ENCODE results near the gene TRIM56. TPM values are rescaled to one million over a fixed set of nuclear protein-coding genes. Genes with fewer than 3 reads are reported as not detected.

TRIM56 gene
- total and polyA plus RNA-seq, 9 of the 15 experiments (the other 6 are each of a cell fraction or from before 2014, with no cell fraction given): 2.0 to 29.7 (median 11.6) TPM

DNA sequence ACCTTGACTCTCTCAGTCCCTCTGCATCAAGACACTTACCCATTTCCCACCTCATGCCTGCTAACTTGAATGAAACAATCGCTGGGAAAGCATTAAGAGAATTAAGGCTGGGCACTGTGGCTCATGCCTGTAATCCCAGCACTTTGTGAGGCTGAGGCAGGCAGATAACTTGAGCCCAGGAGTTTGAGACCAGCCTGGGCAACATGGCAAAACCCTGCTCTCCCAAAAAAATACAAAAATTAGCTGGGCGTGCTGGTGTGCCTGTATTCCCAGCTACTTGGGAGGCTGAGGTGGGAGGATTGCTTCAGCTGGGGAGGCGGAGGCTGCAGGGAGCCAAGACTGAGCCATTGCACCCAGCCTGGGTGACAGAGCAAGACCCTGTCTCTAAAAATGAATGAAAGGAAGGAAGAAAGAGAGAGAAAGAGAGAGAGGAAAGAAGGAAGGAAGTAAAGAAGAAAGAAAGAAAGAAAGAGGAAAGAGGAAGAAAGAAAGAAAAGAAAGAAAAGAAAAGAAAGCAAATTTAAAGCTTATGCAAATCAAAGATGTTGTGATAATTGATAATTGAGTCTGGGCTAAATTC is 42.3 kb downstream of the TRIM56 start:
- DNase-seq (ENCODE audit: extremely low read depth in 1 of 4, low spot score in 3 of 4) (no peak), FAIRE-seq (no peak), ATAC-seq (no peak)
- Histone ChIP-seq H3K4me1 (replicated peaks in 1 of 2; ENCODE audit: control insufficient read depth in 2 of 2, insufficient read depth in 2 of 2, low read length in 2 of 2) (peaks cover 21 to 33% of the 10 kb centered on the region in 2 experiments), H3K4me3 (no peak overlapping the region), H3K79me2 (ENCODE audit: control insufficient read depth, insufficient read depth, low read length) (no peaks in the 10 kb centered on the region), H3K36me3 (ENCODE audit: control insufficient read depth, insufficient read depth, low read length) (no peaks in the 10 kb centered on the region), H4K20me1 (replicated peaks; ENCODE audit: control insufficient read depth, insufficient read depth, low read length) (no peaks in the 10 kb centered on the region), H2AFZ (ENCODE audit: low read depth, low read length) (peak overlapping the region; percentile 94), H3K9ac (ENCODE audit: insufficient read depth in 1 of 2, low read depth in 2 of 2, low read length in 2 of 2) (no peak overlapping the region; a peak in 1 of 4 replicates), H3K9me3 (replicated peaks; ENCODE audit: control insufficient read depth, insufficient read depth, low read depth, low read length) (no peaks in the 10 kb centered on the region), H3K27ac (ENCODE audit: extremely low read depth, low read depth, low read length) (no peak overlapping the region), H3K27me3 (ENCODE audit: control insufficient read depth in 2 of 2, insufficient read depth in 2 of 2, low read length in 2 of 2) (no peaks in the 10 kb centered on the region), H3K9me1 (ENCODE audit: control insufficient read depth, insufficient read depth, low read length) (no peaks in the 10 kb centered on the region), H3K4me2 (ENCODE audit: insufficient read depth, low read length) (peak overlapping the region; percentile 79)
- TF ChIP-seq MYNN (IDR thresholded peaks at IDR 0.05) (no peak), MYNN (CRISPR knock-in tag; IDR thresholded peaks at IDR 0.05) (no peak), ZBTB8A (IDR thresholded peaks at IDR 0.05; ENCODE audit: partially characterized antibody) (no peak), JUN (IDR thresholded peaks at IDR 0.05; ENCODE audit: borderline replicate concordance, low read depth, low read length) (no peak), JUN (CRISPR knock-in tag; IDR thresholded peaks at IDR 0.05; ENCODE audit: borderline replicate concordance) (no peak), HDAC2 (IDR thresholded peaks at IDR 0.05) (no peak), ZNF75A (CRISPR knock-in tag; IDR thresholded peaks at IDR 0.05) (no peak), RBM17 (IDR thresholded peaks at IDR 0.05; ENCODE audit: borderline replicate concordance, low read depth, low read length) (no peak), ZNF282 (CRISPR knock-in tag; IDR thresholded peaks at IDR 0.05) (no peak), ELF4 (CRISPR knock-in tag; IDR thresholded peaks at IDR 0.05) (peak; percentile 48; the same call in 1 of the 2 replicates), NR1H2 (CRISPR knock-in tag; IDR thresholded peaks at IDR 0.05) (no peak), MIER1 (IDR thresholded peaks at IDR 0.05; ENCODE audit: low read depth) (no peak)
- TF ChIP-seq, protein P1, sequence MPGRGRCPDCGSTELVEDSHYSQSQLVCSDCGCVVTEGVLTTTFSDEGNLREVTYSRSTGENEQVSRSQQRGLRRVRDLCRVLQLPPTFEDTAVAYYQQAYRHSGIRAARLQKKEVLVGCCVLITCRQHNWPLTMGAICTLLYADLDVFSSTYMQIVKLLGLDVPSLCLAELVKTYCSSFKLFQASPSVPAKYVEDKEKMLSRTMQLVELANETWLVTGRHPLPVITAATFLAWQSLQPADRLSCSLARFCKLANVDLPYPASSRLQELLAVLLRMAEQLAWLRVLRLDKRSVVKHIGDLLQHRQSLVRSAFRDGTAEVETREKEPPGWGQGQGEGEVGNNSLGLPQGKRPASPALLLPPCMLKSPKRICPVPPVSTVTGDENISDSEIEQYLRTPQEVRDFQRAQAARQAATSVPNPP (IDR thresholded peaks at IDR 0.05; ENCODE audit: borderline replicate concordance, insufficient read depth, insufficient read length): no peak
- TF ChIP-seq, protein P2, sequence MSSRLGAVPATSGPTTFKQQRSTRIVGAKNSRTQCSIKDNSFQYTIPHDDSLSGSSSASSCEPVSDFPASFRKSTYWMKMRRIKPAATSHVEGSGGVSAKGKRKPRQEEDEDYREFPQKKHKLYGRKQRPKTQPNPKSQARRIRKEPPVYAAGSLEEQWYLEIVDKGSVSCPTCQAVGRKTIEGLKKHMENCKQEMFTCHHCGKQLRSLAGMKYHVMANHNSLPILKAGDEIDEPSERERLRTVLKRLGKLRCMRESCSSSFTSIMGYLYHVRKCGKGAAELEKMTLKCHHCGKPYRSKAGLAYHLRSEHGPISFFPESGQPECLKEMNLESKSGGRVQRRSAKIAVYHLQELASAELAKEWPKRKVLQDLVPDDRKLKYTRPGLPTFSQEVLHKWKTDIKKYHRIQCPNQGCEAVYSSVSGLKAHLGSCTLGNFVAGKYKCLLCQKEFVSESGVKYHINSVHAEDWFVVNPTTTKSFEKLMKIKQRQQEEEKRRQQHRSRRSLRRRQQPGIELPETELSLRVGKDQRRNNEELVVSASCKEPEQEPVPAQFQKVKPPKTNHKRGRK (tag; IDR thresholded peaks at IDR 0.05): peak; percentile 93
- BruUV-seq (replicated peaks): TSS peak; percentile 67
- ChIA-PET CTCF (ENCODE audit: low intra/inter-chr PET ratio) (interaction anchor here (0.8 kb wide), 1 partner anchor 12 kb away, joined by 3 read pairs; no protein-coding TSS in a partner anchor), POLR2A (interaction anchor here (0.6 to 1.4 kb wide), 4 partner anchors 11 to 25 kb away, joined by 3 to 6 read pairs (median 4); no protein-coding TSS in a partner anchor)
- 66% methylated on average over 3 of the region's 3 CpGs for WGBS (ENCODE audit: insufficient coverage, low coverage, missing lambda C conversion rate)
- intact Hi-C loops (cut with micrococcal nuclease): no loop called here
- in situ Hi-C loops (cut with MboI): no loop called here

Measured in K562 (cell line).